Measurements from ENCODE around the gene USP54.
"Not testable (repeated sequence)": the region's sequence is repeated elsewhere in the genome, so short reads cannot be mapped to it uniquely, and the experiment has no call there.

Gene USP54

DNA sequence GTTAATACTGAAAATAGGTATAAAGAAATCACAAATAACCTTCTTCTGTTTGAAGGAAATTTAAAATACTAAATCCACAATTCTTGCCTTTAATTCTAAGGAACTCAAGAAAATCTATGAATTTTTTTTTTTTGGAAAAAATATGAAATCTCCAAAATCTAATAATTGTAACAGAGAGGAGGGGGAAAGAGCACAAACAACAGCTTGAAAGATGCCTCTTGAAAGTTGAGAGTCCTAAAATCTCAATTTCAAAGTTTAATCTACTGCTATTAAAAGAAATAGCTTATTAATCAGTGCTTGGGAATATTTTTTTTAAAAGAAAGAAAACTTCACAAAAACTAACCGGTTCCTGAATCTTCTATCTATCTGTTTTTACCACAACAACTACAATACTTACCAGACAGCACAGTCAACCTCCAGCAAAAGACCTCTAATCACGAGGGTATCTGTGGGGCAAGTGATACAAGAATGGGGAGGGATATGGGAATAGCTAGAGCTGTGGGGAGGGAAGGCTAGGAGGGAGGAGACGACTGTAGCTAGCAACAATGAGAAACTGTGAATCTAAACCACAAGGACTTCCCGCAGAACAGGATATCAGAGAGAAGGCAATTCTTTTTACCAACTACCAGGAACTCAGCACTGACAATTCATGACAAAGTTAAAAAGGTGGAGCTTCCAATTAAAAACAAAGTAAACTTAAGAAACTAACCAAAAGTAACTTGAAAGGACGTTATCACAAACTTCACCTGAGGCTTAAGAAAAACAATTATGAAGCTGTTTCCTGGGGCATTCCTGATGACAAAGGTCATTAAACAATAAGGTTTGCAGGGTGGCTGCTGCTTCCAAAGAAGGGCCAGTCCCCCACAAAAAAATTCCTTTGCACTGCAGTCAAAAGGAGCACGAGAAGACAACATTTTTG is at the start of gene USP54:
Gene USP54 (minus strand): TSS at position 462 of the 919 bp plus-strand sequence. CDS start 15,684 bp downstream, outside the sequence.
- DNase-seq (ENCODE audit: low spot score): peak; percentile 17

DNA sequence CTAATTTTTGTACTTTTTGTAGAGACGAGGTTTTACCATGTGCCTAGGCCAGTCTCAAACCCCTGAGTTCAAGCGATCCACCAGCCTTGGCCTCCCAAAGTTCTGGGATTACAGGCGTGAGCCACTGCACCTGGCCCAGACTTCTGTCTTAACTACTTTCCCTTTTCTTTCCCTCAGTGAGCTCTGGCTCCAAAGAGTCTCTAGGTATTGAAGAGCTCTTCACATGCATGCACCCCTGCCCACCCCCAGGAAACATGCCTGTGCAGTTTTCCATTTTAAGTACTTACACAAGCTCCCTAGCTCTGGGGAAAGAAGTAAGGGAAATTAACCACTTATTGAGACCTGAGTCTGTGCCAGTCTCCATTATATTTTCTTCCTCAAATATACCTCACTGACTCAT is 48.1 kb upstream of the USP54 start:
- no peak for DNase-seq (ENCODE audit: low spot score)

- no peak for DNase-seq (ENCODE audit: low spot score)
These were observed 44.6 kb upstream of the USP54 start for GRCh38 chr10:73635781-73636180.

- DNase-seq (ENCODE audit: low spot score): no peak
These were observed 43.3 kb upstream of the USP54 start for GRCh38 chr10:73634421-73634820.

DNA sequence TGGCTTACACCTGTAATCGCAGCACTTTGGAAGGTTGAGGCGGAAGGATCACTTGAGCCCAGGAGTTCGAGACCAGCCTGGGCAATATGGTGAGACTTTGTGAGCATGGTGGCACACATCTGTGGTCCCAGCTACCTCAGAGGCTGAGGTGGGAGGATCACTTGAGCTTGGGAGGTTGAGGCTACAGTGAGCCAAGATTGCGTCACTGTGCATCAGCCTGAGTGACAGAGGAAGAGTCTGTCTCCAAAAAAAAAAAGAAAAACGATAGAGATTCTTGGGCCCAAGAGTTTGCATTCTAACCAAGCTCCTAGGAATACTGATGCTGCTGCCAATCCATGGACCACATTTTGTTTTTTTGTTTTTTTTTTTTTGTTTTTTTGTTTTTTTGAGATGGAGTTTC is 38.0 kb upstream of the USP54 start:
- no peak for DNase-seq (ENCODE audit: low spot score)

DNA sequence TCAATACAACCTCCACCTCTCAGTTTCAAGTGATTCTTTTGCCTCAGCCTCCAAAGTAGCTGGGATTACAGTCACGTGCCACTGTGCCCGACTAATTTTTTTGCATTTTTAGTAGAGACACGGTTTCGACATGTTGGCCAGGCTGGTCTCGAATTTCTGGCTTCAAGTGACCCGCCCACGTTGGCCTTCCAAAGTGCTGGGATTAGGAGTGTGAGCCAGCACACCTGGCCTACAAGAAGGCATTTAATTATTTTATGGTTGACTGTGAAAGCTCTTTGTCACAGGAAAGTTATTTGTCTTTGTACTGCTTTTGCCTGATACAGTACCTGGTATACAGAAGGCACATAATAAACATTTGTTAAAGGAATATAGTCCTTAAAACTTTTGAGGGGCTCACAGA is 37.3 kb upstream of the USP54 start:
- DNase-seq (ENCODE audit: low spot score): no peak

- DNase-seq (ENCODE audit: low spot score): no peak
These were observed 36.2 kb upstream of the USP54 start for GRCh38 chr10:73627300-73627699.

DNA sequence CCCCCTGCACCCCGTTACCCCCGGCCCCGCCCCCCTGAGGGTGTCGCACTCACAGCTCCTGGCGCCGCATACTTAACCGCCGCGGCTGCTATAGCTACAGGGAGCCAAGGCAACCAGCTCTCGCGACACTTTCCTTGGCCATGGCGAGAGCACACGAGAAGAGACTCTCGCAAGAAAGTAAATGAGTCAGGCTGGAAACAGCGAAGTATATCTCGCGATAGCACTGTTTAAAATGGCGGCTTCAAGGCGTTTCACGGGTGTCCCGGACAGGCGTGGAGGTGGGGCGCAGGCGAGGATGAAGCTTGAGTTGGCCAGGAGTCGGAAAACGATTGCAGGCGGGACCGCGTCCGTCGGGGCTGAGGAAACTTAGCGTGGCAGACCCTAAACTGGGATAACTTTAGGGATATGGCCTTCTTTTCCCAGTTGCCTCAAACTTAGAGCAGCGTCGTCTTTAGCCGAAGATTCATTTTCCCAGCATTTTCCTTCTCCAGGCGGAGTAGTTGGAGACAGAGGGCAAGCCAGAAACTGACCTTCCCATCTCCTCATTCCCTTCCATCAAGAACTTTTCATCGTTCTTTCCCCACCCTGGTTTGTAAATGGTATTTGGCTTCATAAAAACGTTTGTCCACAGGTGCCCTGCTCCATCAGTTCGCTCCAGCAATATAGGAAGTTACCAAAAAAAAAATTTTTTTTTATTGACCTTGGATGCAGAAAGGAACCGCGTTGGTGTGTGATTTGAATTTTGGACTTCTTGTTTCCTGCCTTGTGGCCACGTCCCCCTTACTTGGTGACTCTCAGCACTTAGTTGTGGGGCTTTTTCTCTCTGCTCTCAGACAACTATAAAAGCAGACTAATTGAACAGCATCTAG is 35.0 kb upstream of the USP54 start:
- DNase-seq (ENCODE audit: low spot score): peak; percentile 94

DNA sequence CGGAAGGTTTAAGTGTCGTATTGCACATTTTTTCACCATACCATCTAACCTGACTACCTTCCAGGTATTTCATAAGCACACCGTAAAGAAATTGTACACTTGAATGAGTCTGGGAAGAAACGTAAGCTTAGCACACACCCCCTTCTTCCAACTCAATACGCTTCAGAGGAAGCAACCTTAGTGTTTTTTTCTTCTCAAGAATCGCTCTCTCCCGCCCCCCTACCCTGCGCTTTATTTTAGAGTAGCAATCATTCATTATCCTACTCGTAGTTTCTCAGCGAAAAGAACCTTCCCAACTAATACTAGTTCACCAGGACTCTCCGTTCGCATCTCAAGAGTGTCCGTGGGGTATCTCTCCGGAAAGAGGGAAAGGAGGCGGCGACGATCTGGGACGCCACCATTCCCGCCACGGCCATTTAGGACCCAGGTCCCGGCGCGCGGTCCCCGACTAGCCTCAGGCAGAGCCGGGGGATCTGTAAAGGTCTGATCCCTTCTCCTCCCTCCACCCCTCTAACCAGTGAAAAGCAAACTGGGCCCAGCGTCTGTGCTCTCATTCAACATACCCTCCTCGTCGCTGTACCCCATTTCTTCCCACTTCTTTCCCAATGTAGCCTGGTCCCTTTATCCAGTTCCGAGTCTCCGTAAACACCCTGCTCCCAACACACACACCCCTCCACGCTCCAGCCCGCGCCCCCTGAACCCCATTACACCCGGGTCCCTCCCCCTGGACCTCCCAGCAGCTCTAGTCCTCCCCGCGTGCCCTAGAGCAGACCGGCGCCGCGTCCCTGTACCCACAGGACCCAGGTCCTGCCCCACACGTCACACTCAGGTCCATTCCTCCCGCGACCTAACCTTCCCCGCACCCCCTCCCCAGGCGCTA is 34.1 kb upstream of the USP54 start:
- no peak for DNase-seq (ENCODE audit: low spot score)

- no peak for DNase-seq (ENCODE audit: low spot score)
These were observed 31.9 kb upstream of the USP54 start for GRCh38 chr10:73623056-73623455.

DNA sequence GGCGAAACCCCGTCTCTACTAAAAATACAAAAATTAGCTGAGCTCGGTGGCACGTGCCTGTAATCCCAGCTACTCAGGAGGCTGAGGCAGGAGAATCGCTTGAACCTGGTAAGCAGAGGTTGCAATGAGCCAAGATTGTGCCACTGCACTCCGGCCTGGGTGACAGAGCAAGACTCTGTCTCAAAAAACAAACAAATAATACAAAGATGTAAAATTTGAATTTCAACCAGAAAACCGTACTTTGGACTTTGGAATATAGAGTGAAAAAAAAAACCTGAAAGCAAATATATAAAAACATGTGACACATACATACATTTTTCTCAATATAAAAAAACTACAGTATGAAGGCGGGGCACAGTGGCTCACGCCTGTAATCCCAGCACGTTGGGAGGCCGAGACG is 29.8 kb upstream of the USP54 start:
- DNase-seq (ENCODE audit: low spot score): not testable (repeated sequence)

GRCh38 chr10:73617143-73617542 is 26.0 kb upstream of the USP54 start:
- not testable (repeated sequence) for DNase-seq (ENCODE audit: low spot score)

DNA sequence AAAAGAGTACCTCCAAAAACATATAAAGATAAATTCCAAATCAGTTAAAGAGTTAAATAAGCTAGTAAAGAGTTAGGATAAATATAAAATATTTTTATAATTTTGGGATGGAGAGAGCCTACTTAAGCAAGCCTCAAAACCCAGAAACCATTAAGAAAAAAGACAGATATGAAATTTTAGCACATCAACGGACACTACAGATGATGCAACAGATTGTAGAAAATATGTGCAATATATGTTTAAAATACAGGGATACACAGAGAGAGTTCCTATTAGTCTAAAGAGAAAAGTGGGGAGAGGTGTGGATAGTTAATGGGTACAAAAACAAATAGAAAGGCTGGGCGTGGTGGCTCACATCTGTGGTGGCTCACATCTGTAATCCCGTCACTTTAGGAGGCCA is 23.6 kb upstream of the USP54 start:
- no peak for DNase-seq (ENCODE audit: low spot score)

DNA sequence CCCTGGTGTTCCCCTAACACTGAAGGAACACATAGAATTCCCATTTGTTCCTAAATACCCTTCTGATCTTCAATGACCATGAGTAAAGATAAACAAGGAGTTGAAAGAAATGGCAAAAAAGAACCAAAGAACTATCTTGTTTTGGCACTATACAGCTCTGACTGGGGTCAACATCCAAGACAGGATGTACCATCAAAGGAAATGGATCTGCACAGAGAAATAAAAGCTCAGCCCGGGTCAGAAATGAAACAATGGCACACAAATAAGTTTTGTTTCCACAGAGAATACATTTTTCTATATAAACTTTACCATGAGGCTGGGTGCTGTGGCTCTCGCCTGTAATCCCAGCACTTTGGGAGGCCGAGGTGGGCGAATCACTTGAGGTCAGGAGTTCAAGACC is 18.0 kb upstream of the USP54 start:
- no peak for DNase-seq (ENCODE audit: low spot score)

GRCh38 chr10:73601486-73601921 is 10.4 kb upstream of the USP54 start:
- DNase-seq (ENCODE audit: low spot score): no peak

GRCh38 chr10:73597346-73597745 is 6.2 kb upstream of the USP54 start:
- DNase-seq (ENCODE audit: low spot score): no peak

- DNase-seq (ENCODE audit: low spot score): no peak
These were observed 2.7 kb upstream of the USP54 start for GRCh38 chr10:73593812-73594211.

- no peak for DNase-seq (ENCODE audit: low spot score)
These were observed 2.0 kb upstream of the USP54 start for GRCh38 chr10:73593110-73593509.

- peak; percentile 21 for DNase-seq (ENCODE audit: low spot score)
These were observed 975 bp upstream of the USP54 start for GRCh38 chr10:73591935-73592699.

DNA sequence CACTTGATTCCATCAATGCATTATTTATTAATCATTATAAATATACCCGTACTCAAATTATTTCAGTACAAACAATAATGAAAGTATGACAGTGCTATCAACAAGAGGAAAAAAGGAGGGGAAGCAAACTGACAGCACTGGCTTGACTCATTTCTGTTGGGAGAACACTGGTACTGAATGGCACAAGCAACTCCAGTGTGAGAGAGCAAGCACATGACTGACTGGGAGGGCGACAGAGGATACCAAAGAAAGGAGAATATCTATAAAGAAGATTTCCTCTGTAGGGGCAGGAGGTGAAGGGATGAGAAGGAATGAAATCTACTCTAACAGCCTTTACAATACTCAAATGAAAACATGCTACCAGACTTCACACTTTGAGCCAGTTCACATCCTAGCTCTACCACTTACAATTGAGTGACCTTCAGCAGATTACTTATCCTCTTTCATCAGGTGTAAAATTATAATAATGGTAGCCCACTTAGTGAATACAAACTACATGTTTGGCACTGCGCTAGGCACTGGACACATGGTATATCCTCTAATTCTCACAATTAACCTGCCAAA is 1.5 kb downstream of the USP54 start:
- DNase-seq (ENCODE audit: low spot score): no peak

DNA sequence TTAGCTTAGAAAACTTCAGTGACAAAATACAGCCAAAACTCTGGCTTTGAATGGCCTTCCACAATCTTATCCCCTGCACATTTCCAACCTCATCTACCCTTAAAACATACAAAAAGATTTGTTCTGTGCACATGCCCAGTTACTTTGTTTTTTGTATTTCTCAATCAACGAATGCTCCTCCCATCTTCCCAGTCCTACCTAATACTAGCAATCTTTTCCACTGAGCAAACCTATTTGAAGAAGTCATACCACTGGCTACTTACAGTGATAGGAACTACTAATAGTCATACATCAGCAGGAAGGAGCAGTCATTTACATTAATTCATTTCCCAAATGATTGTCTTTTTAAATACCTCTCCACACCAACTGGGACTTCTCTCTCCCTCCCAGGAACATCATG is 2.5 kb downstream of the USP54 start:
- no peak for DNase-seq (ENCODE audit: low spot score)
